GM19328 (cell line): Measurements from ENCODE around the gene SDK1.

Experiments
- ATAC-seq: cut with Tn5 transposase; IDR thresholded peaks from one replicate; pipeline ENCODE4 v1.9.1; 2021; ENCODE audit warnings: mild to moderate bottlenecking, moderate library complexity; ENCODE audit not compliant: unreplicated experiment

SDK1 gene

GRCh38 chr7:4006687-4007086 lies 705.6 kb downstream of the SDK1 start:
- ATAC-seq = no peak

GRCh38 chr7:4009211-4010060 lies 708.4 kb downstream of the SDK1 start:
- no peak for ATAC-seq

- ATAC-seq = no peak
These were observed 709.1 kb downstream of the SDK1 start for GRCh38 chr7:4010061-4010605.

- no peak for ATAC-seq
These were observed 710.0 kb downstream of the SDK1 start for GRCh38 chr7:4010923-4011656.

- no peak for ATAC-seq
These were observed 712.7 kb downstream of the SDK1 start for GRCh38 chr7:4013793-4014192.

GRCh38 chr7:4014346-4015050 lies 713.4 kb downstream of the SDK1 start:
- no peak for ATAC-seq

- no peak for ATAC-seq
These were observed 714.3 kb downstream of the SDK1 start for GRCh38 chr7:4015371-4015770.

GRCh38 chr7:4015996-4016395 lies 714.9 kb downstream of the SDK1 start:
- no peak for ATAC-seq

- no peak for ATAC-seq
These were observed 716.0 kb downstream of the SDK1 start for GRCh38 chr7:4017081-4017480.

- no peak for ATAC-seq
These were observed 716.7 kb downstream of the SDK1 start for GRCh38 chr7:4017785-4018184.

GRCh38 chr7:4018601-4019316 lies 717.7 kb downstream of the SDK1 start:
- ATAC-seq = no peak

- ATAC-seq = no peak
These were observed 719.0 kb downstream of the SDK1 start for GRCh38 chr7:4020086-4020485.

GRCh38 chr7:4021413-4021812 lies 720.4 kb downstream of the SDK1 start:
- ATAC-seq = no peak

- no peak for ATAC-seq
These were observed 721.2 kb downstream of the SDK1 start for GRCh38 chr7:4022265-4022664.

- ATAC-seq = no peak
These were observed 722.5 kb downstream of the SDK1 start for GRCh38 chr7:4023502-4023901.

GRCh38 chr7:4024133-4024532 lies 723.1 kb downstream of the SDK1 start:
- ATAC-seq = no peak

GRCh38 chr7:4024806-4025205 lies 723.8 kb downstream of the SDK1 start:
- no peak for ATAC-seq

- no peak for ATAC-seq
These were observed 724.2 kb downstream of the SDK1 start for GRCh38 chr7:4025210-4025609.

GRCh38 chr7:4025694-4026615 lies 724.9 kb downstream of the SDK1 start:
- no peak for ATAC-seq
